HepG2 (cell line): ENCODE measurements around the gene PSMG4. TPM values are rescaled to one million over a fixed set of nuclear protein-coding genes. Genes with fewer than 3 reads are reported as not detected.
A peak's percentile ranks its signal among the peaks of the same experiment; 100 is the strongest.

Experiments
- ATAC-seq: fragments of 200-7000 bp; cut with Tn5 transposase; 3 replicates; pipeline ENCODE4 v1.9.1; 2020; ENCODE audit warnings: mild to moderate bottlenecking, moderate library complexity
- BruUV-seq: library from RNA; stranded (reverse); fragments of 400-500 nt; replicated peaks from 2 replicates; lab custom pipeline; 2021; lab: Mats Ljungman, UMichigan
- CTCF ChIA-PET: fragments of 300-600 bp; formaldehyde crosslinking; extraction: SDS; loops from one replicate; lab custom pipeline; 2021; ENCODE audit warnings: low total read pairs, inconsistent platforms, low intra/inter-chr PET ratio; lab: Yijun Ruan, JAX
- POLR2A ChIA-PET: fragments of 350-600 bp; sonication (Branson Sonifier 250); formaldehyde crosslinking; loops from one replicate; lab custom pipeline; 2020; ENCODE audit warnings: antibody characterized with exemption, inconsistent platforms; lab: Yijun Ruan, JAX
- DNase-seq: peaks from one replicate; pipeline ENCODE4 v3.0.0-alpha.2; 2015; ENCODE audit warnings: low spot score
- FAIRE-seq: peaks from 3 replicates; lab custom pipeline; 2011; peaks lifted over from hg19 to GRCh38; lab: Jason Lieb, UNC
- H2AFZ ChIP-seq: one replicate; pipeline ENCODE4 v1.6.1; 2011; ENCODE audit warnings: low read length, inconsistent platforms
- H3K27ac ChIP-seq: fragments of 300-600 bp; 3 replicates; pipeline ENCODE4 v1.8.0; 2011; ENCODE audit warnings: mixed run types, mild to moderate bottlenecking, mixed read lengths, low read length, inconsistent platforms; ENCODE audit not compliant: insufficient read depth; ENCODE audit errors: extremely low read length
- H3K27me3 ChIP-seq, 2 experiments: fragments of 200-600 bp in 1 of 2; 2 replicates in 1 of 2; 3 replicates in 1 of 2; pipeline versions ENCODE4 v1.6.0 to v1.8.0; 2011; ENCODE audit warnings: low read length in 2 of 2, mild to moderate bottlenecking in 2 of 2, moderate library complexity in 2 of 2, inconsistent platforms in 1 of 2; ENCODE audit not compliant: insufficient read depth in 2 of 2, control insufficient read depth in 1 of 2
- H3K36me3 ChIP-seq, 2 experiments: fragments of 200-600 bp in 1 of 2; replicated peaks in 1 of 2; 2 replicates in 1 of 2; 3 replicates in 1 of 2; pipeline versions ENCODE4 v1.5.1 to v1.8.0; 2011; ENCODE audit warnings: low read length in 2 of 2, inconsistent platforms in 1 of 2; ENCODE audit not compliant: insufficient read depth in 2 of 2, control insufficient read depth in 1 of 2
- H3K4me1 ChIP-seq: 2 replicates; pipeline ENCODE4 v1.5.1; 2012; ENCODE audit warnings: low read length, inconsistent platforms; ENCODE audit not compliant: insufficient read depth
- H3K4me2 ChIP-seq: 2 replicates; pipeline ENCODE4 v1.6.0; 2011; ENCODE audit warnings: low read depth, low read length, inconsistent platforms
- H3K4me3 ChIP-seq, 3 experiments: fragments of 200-600 bp in 1 of 3; sonication (generic), shearing (Covaris generic) in 1 of 3; replicated peaks in 1 of 3; 2 replicates each; pipeline ENCODE4 v1.5.1; 2011 to 2016; ENCODE audit warnings: low read length in 3 of 3, inconsistent platforms in 2 of 3, low read depth in 2 of 3, mild to moderate bottlenecking in 2 of 3, control low read depth in 1 of 3, mixed read lengths in 1 of 3; ENCODE audit not compliant: insufficient read depth in 1 of 3
- H3K79me2 ChIP-seq: one replicate; pipeline ENCODE4 v1.6.1; 2011; ENCODE audit warnings: low read length, inconsistent platforms; ENCODE audit not compliant: insufficient read depth
- H3K9ac ChIP-seq: 2 replicates; pipeline ENCODE4 v1.6.0; 2011; ENCODE audit warnings: mild to moderate bottlenecking, low read depth, low read length, inconsistent platforms; ENCODE audit not compliant: insufficient read depth
- H3K9me3 ChIP-seq: 2 replicates; pipeline ENCODE4 v1.5.1; 2012; ENCODE audit warnings: mild to moderate bottlenecking, low read length
- H4K20me1 ChIP-seq: 2 replicates; pipeline ENCODE4 v1.6.0; 2011; ENCODE audit warnings: inconsistent platforms, mild to moderate bottlenecking, low read length, moderate library complexity; ENCODE audit not compliant: insufficient read depth
- GMEB1 ChIP-seq: sonication (generic); formaldehyde crosslinking; IDR thresholded peaks from 2 replicates; pipeline ENCODE4 v1.5.1; 2020; ENCODE audit warnings: missing genetic modification reagents, mild to moderate bottlenecking, borderline replicate concordance
- MYPOP ChIP-seq: sonication (generic); formaldehyde crosslinking; IDR thresholded peaks from 2 replicates; pipeline ENCODE4 v1.8.1; 2023; ENCODE audit warnings: mild to moderate bottlenecking, moderate library complexity, missing genetic modification reagents
- TBX2 ChIP-seq: sonication (generic); formaldehyde crosslinking; IDR thresholded peaks from 2 replicates; pipeline ENCODE4 v1.5.0; 2020; ENCODE audit warnings: missing genetic modification reagents, mild to moderate bottlenecking, borderline replicate concordance
- ZBTB4 ChIP-seq: sonication (generic); formaldehyde crosslinking; IDR thresholded peaks from 2 replicates; pipeline ENCODE4 v1.4.0; 2020; ENCODE audit warnings: missing genetic modification reagents, mild to moderate bottlenecking, borderline replicate concordance
- ZNF605 ChIP-seq: sonication (generic); formaldehyde crosslinking; IDR thresholded peaks from 2 replicates; pipeline ENCODE4 v1.8.0; 2022; ENCODE audit warnings: mild to moderate bottlenecking, missing genetic modification reagents
- WGBS: methylation state at CpG from one replicate; pipeline ENCODE4 v1.1.6; 2017; ENCODE audit warnings: low lambda C conversion rate; 5-methylcytosine and 5-hydroxymethylcytosine counted together
- in situ Hi-C: cut with HindIII; loops from 2 replicates; pipeline ENCODE4 v1.10.0; 2017; ENCODE audit warnings: low pct_unique_long_range_greater_than_20kb; ENCODE audit not compliant: extremely low pct_ligation_motif_present
- intact Hi-C: fragments of 100-400 bp; cut with micrococcal nuclease; formaldehyde crosslinking; loops from one replicate; pipeline ENCODE4 v1.10.0; 2022; ENCODE audit not compliant: unreplicated experiment
- polyA plus RNA-seq, 8 experiments: library from polyadenylated mRNA; depleted of rRNA in 3 of 8; stranded (reverse) in 7 of 8; unstranded in 1 of 8; fragments of >200 nt; fragmentation: Illumina TruSeq in 4 of 8; extraction: Trizol in 4 of 8; gene quantifications; 2 replicates each; pipeline versions ENCODE4 v1.2.1 to v1.2.3, GENCODE V29; 2011 to 2016; ENCODE audit warnings: low read depth in 4 of 8, missing spikeins in 1 of 8, mixed read lengths in 1 of 8; ENCODE audit not compliant: insufficient read depth in 1 of 8
- total RNA-seq, 5 experiments: library from RNA; depleted of rRNA; stranded (reverse); fragments of >200 nt; fragmentation: Illumina TruSeq; extraction: Trizol; gene quantifications; 2 replicates each; pipeline ENCODE4 v1.2.3, GENCODE V29; 2016; ENCODE audit warnings: low read depth in 1 of 5

The PSMG4 gene
- total and polyA plus RNA-seq, 2 of the 13 experiments (the other 11 are each of a cell fraction or from before 2014, with no cell fraction given) = 28.5 to 32.8 TPM

GRCh38 chr6:3260772-3261517, 2.2 kb downstream of the PSMG4 start (continued):
- no peak for TF ChIP-seq GMEB1
- TF ChIP-seq MYPOP (CRISPR knock-in tag) = 0 out of 2 replicates have a peak, but pooled peaks have one; percentile 26
- no peak for TF ChIP-seq ZNF605 (CRISPR knock-in tag)

- Histone ChIP-seq H3K27me3 (peaks cover 0 to 17% of the 10 kb centered on the region in 2 experiments; a peak in 3 of 5 replicates), H3K4me1 (peaks cover 50% of the 10 kb centered on the region)
- TF ChIP-seq ZBTB4 (0 out of 2 replicates have a peak, but pooled peaks have one; percentile 47), TBX2 (no peak)
- TF ChIP-seq, all 625 proteins: peak for 1
- CTCF ChIA-PET = no interaction called here
- in situ Hi-C loops = no loop called here
- DNase-seq = no peak
- Histone ChIP-seq H3K9ac (peak overlapping the region; percentile 12; the same call in 1 of the 2 replicates), H3K4me3 (peak overlapping the region in 1 of 3 experiments; percentile 41; a peak in 1 of 6 replicates), H4K20me1 (peaks cover 14% of the 10 kb centered on the region), H3K9me3 (no peaks in the 10 kb centered on the region), H3K4me2 (peak overlapping the region; percentile 79), H3K36me3 (peaks cover 15 to 27% of the 10 kb centered on the region in 2 experiments), H3K79me2 (peaks cover 52% of the 10 kb centered on the region), H2AFZ (no peak overlapping the region), H3K27ac (no peak overlapping the region)
- no peak for FAIRE-seq
- BruUV-seq = TSS peak; percentile 39
- intact Hi-C loops = no loop called here
- ATAC-seq = no peak
- POLR2A ChIA-PET = interaction anchor here (0.6 to 1.5 kb wide), 2 partner anchors 47 to 143 kb away, joined by 3 to 4 read pairs; partner anchors contain the start of gene BPHL
- WGBS = 61% methylated on average over 6 of the region's 6 CpGs
Observed at GRCh38 chr6:3261518-3261820, 2.7 kb downstream of the PSMG4 start.
